Measurements from ENCODE around the gene LRCH2.
"Not testable (repeated sequence)": the region's sequence is repeated elsewhere in the genome, so short reads cannot be mapped to it uniquely, and the experiment has no call there.

GRCh38 chrX:115217346-115217745 is 16.6 kb downstream of the LRCH2 start:
- TF ChIP-seq CTCF (IDR thresholded peaks at IDR 0.05 in 8 of 11, conservative IDR thresholded peaks at IDR 0.05 in 3 of 11); POLR2AphosphoS5 (IDR thresholded peaks at IDR 0.05); POLR2A (IDR thresholded peaks at IDR 0.05): not testable (repeated sequence)
